NT2/D1 (cell line): Measurements from ENCODE around the gene POLR1F.

Source experiments
- SUZ12 ChIP-seq: IDR thresholded peaks from 2 replicates; pipeline ENCODE4 v1.6.1; 2011; ENCODE audit not compliant: insufficient read length, insufficient read depth; ENCODE audit errors: extremely low read depth
- YY1 ChIP-seq: IDR thresholded peaks from 2 replicates; pipeline ENCODE4 v1.6.1; 2011; ENCODE audit not compliant: insufficient read length, insufficient read depth
- ZNF274 ChIP-seq: IDR thresholded peaks from 2 replicates; pipeline ENCODE4 v1.6.1; 2011; ENCODE audit warnings: mild to moderate bottlenecking, low read depth, low read length

DNA sequence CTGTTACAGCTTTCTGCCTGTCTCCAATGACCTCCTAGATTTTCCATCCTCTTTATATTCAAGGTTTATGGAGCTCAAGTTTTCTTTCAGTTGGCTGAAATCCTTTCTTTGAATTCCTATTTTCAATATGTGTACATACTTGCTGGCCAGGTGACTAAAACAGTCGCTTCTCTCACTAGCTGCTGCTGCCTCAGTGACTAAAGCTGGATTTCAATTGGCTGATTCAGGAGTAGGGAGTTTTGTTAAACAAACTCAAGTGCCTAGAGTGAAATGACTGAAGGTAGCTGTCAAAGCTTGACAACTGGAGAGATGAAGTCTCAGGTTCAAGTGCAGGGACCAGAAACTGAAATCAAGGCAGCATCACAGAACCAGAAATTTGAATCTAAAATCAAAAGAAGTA lies 6.7 kb upstream of the POLR1F start:
- TF ChIP-seq ZNF274 (no peak), YY1 (no peak), SUZ12 (no peak)
